GM19025 (cell line): ENCODE measurements around the gene TRIM40.
"Not testable (repeated sequence)": the region's sequence is repeated elsewhere in the genome, so short reads cannot be mapped to it uniquely, and the experiment has no call there.

Source experiments
- ATAC-seq: cut with Tn5 transposase; IDR thresholded peaks from one replicate; pipeline ENCODE4 v1.9.1; 2021; ENCODE audit warnings: mild to moderate bottlenecking, low read depth, moderate library complexity; ENCODE audit not compliant: unreplicated experiment

Gene TRIM40

DNA sequence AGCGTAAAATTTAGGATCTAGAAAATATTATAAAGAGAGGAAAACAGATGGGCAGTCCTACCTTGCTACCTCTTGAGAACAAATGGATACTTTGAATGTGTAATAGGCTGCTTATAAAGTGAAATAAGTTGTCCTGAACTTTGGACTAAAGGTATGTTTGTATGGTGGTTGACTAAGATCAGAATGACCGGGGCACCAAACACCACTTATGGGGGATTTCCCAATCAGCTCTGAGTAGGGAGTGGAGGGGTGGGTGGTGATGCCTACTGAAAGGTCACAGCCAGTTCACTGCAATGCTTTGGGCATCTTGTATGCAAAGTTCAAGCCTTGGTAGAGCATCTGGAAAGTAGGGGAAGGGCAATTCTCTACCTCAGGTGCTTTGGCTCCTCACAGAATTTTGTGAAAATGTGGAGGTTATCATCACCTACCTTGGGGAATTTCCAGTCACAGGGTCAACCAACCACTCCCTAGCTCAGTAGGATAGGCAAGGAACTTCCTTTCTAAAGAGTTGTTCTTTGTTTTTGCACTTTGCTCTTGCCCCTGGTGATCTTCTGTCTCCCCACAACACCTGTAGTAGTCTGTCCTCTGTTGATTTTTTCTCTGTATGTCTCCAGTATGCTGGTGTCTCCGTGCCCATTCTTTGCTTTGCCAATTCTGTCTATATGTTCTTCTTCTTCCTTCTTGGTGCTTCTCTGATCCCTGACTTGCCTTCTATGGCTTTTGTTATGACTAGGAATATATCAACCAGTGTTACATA is 22.8 kb upstream of the TRIM40 start, which contains the start of gene TRIM31:
Gene TRIM31, minus strand, starts transcription at position 88 of the 757 bp plus-strand sequence. CDS start 285 bp downstream, outside the sequence.
- peak; percentile 88 for ATAC-seq

GRCh38 chr6:30113841-30114240 is 22.1 kb upstream of the TRIM40 start:
- ATAC-seq: no peak

GRCh38 chr6:30116724-30117123 is 19.2 kb upstream of the TRIM40 start:
- no peak for ATAC-seq

- ATAC-seq: not testable (repeated sequence)
Measured at GRCh38 chr6:30118691-30119090, 17.2 kb upstream of the TRIM40 start.

DNA sequence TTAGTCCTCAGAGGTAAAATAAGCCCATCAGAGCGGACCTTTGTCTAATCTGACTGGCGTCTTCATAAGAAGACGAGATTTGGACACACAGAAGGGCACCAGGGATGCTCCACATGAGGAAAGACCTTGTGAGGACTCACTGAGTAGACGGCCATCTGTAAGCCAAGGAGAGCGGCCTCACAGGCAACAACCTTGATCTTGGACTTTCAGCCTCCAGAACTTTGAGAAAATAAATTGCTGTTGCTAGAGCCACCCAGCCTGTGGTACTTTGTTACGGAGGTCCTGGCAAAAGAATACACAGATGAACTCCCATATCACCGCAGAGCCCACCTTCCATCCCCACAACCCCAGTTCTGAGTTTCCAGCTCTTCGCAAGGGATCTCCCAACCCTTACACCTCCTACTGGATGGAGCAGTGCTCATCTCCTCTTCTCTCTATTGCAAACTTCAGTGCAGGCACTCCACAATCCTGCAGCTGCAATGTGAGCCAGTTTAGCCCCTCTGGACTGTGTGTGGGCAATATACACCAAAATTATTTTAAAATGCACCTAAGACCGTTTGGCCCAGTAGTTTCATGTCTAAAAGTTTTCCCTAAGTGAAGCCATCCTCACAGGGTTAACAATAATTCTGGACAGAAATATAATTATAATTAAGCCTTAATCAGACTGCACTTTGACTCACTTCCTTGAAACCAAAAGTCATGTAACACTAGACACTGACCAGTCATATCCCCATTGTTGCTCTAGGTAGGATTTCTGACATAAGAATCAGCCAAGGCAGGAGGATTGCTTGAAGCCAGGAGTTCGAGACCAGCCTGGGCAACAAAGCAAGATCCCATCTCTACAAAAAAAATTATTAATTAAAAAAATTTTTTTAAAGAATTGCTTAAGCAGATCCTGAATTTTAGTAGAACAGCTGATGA is 14.2 kb upstream of the TRIM40 start:
- ATAC-seq: no peak

DNA sequence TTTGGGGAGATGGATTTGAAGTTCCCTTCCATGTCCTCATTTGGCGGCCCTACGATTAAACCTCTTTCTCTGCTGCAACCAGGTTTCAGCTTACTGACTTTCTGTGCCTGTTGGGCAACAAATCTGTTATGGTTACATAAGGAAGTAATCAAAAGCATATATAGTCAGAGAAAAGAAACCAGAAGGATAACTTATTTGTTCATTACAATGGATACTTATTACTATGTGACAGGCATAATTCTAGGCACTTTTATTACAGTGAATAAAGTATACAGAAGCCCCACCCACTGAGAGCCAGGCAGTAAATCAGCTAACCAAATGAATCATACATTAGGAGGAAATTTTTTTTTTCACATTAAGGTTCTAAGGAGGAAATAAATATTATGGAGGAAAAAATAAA is 13.4 kb upstream of the TRIM40 start:
- no peak for ATAC-seq

GRCh38 chr6:30127238-30128093 is 8.5 kb upstream of the TRIM40 start:
- ATAC-seq: no peak

- no peak for ATAC-seq
Measured at GRCh38 chr6:30129265-30130178, 6.4 kb upstream of the TRIM40 start.

DNA sequence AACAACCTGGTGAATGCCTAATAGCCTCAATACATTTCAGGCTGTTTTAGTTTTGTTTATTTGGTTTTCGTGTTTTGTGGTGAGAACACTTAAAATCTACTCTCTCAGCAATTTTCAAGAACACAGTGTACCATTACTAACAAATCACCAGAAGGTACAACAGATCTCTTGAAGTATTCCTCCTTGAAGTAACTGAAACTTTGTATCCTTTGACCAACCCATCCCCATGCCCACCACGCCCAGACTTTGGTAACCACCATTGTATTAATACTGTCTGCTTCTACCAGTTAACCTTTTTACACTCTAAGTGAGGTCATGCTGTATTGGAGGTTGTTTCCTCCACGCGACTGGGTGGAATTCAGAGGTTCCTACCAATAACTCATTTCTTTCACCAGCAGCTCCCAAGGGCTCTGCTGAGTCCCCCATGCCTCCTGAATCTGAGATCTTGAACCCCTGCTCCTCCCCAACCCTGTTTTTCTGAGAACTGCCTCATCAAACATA is 5.7 kb upstream of the TRIM40 start:
- ATAC-seq: no peak

- ATAC-seq: no peak
Measured at GRCh38 chr6:30130887-30131862, 4.8 kb upstream of the TRIM40 start.

DNA sequence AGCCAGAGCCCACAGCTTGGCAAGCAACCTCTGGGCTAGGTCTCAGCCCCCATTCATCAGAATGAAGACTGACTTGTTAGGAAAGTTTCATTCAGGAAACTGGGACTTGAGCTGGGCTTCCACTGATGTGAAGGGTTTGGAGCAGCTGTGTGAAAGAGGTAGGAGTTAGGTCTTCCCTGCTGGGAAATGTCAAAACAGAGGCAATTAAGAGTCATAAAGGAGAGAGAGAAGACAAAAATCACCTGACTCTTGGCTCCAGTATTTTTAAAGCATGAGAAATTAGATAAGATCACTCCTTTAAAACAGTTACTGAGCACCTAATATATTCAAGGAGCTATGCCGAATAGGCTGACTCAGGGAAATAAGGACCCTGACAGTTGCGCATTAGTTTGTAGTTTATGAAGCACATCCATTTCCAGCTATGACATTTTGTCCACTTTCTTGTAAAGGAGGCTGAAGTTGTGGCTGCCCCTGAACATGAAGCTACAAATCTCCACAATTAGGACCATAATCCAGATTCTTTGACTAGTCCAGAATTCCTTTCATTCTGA is 3.9 kb upstream of the TRIM40 start:
- ATAC-seq: no peak

DNA sequence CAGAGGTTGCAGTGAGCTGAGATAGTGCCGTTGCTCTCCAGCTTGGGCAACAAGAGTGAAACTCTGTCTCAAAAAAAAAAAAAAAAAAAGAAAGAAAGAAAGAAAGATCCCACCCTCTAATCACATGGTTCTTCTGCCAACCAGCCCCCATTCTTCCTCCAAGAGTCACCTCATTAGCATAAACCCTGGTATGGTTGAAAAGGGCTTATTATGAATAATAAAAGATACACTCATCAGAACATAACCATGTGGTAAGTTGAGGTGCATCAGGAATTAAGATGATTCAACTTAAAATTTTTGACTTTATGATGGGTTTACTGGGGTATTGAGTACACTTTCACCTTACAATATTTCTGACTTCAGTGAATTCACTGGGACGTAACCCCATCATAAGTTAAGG is 793 bp upstream of the TRIM40 start:
- no peak for ATAC-seq

DNA sequence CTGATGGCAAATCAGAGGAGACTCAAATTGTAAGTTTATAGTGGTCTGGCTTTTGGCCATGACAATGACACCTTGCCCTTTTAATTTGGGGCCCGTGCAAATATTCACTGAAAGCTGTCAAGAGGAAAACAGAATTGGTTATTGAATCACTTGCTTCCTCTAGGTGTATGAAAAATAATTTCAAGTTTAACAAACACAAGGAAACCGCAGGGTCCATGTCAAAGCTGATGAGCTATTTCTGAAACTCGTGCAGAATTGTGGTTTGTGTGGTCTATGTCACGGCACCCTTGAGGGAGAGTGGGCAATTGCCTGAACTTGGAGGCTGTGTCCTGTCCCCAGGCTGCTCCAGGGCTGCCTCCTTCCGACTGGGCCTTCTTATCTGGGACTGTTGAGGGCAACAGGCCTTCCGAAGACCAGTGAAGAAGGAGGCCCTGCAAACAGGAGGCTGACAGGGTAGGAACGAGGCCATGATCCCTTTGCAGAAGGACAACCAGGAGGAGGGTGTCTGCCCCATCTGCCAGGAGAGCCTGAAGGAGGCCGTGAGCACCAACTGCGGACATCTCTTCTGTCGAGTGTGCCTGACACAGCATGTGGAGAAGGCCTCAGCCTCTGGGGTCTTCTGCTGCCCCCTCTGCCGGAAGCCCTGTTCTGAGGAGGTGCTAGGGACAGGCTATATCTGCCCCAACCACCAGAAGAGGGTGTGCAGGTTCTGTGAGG is 788 bp downstream of the TRIM40 start:
- no peak for ATAC-seq

- ATAC-seq: not testable (repeated sequence)
Measured at GRCh38 chr6:30140240-30140639, 4.3 kb downstream of the TRIM40 start.

DNA sequence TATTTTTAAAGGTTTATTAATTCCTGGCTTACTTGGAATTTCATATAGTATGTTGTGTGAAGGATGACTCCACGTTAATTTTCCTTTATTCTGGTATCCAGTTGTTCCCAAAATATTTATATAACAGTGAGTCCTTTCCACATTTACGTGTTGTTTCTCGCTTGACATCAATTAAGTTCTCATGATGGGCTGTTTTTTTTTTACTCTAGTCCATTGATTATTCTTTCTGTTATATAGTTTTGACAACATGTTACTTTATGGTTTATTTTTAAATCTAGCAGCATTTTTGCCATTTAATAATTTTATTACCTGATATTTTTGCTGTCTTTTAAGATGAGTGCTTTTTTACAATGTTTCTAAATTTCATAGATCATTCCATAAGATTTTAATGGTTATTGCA is 6.7 kb downstream of the TRIM40 start:
- no peak for ATAC-seq

GRCh38 chr6:30143780-30144179 is 7.8 kb downstream of the TRIM40 start:
- ATAC-seq: no peak

- ATAC-seq: no peak
Measured at GRCh38 chr6:30144811-30145210, 8.9 kb downstream of the TRIM40 start.
